Ovary (tissue), 9 donors: ENCODE results near the gene WDR38. TPM values are rescaled to one million over a fixed set of nuclear protein-coding genes. Genes with fewer than 3 reads are reported as not detected.
"Not testable (repeated sequence)": the region's sequence is repeated elsewhere in the genome, so short reads cannot be mapped to it uniquely, and the experiment has no call there.

Experiments
- DNase-seq, 5 donors: peaks; one replicate each; pipeline ENCODE4 v3.0.0-alpha.2; 2019 to 2020
- H3K27ac ChIP-seq, 2 donors: fragments of 200-600 bp; one replicate each; pipeline versions ENCODE4 v1.5.1 to v1.8.0; 2019 to 2022
- H3K27me3 ChIP-seq: fragments of 200-600 bp; one replicate; pipeline ENCODE4 v1.8.0; 2022
- H3K36me3 ChIP-seq: fragments of 200-600 bp; sonication (generic); one replicate; pipeline ENCODE4 v1.5.1; 2019
- H3K4me1 ChIP-seq: one replicate; pipeline ENCODE4 v1.8.1; 2013; ENCODE audit warnings: mild to moderate bottlenecking, moderate library complexity; ENCODE audit not compliant: insufficient read depth
- H3K4me3 ChIP-seq: fragments of 200-600 bp; sonication (generic); one replicate; pipeline ENCODE4 v1.5.1; 2017
- H3K9me3 ChIP-seq, 2 donors: fragments of 200-600 bp in 1 of 2; sonication (generic) in 1 of 2; one replicate each; pipeline versions ENCODE4 v1.5.1 to v1.8.1; 2013 to 2019; ENCODE audit warnings: mild to moderate bottlenecking in 1 of 2, moderate library complexity in 1 of 2
- CTCF ChIP-seq, 3 donors: fragments of 450-650 bp in 2 of 3; fragments of 200-600 bp in 1 of 3; IDR thresholded peaks; one replicate each; pipeline versions ENCODE4 v1.5.1 to v1.8.0; 2016 to 2022; ENCODE audit warnings: antibody characterized with exemption in 3 of 3, mild to moderate bottlenecking in 1 of 3
- EP300 ChIP-seq: sonication (generic); formaldehyde crosslinking; IDR thresholded peaks from one replicate; pipeline ENCODE4 v1.6.1; 2017; ENCODE audit warnings: antibody characterized with exemption
- POLR2A ChIP-seq: fragments of 450-650 bp; IDR thresholded peaks from one replicate; pipeline ENCODE4 v1.6.1; 2017; ENCODE audit warnings: antibody characterized with exemption, mild to moderate bottlenecking, moderate library complexity
- WGBS, 3 donors: extraction: QIAGEN DNeasy Blood & Tissue Kit in 1 of 3; methylation state at CpG; one replicate each; pipeline versions ENCODE4 v1.1.5 to v1.1.7; 2013 to 2017; 5-methylcytosine and 5-hydroxymethylcytosine counted together
- intact Hi-C, 4 donors: fragments of 100-400 bp; cut with DNase I; formaldehyde crosslinking; loops; one replicate each; pipeline versions ENCODE4 v1.11.0 to v1.15.1; 2022 to 2023
- polyA plus RNA-seq, 2 donors: library from polyadenylated mRNA; stranded (reverse); fragments of 200-250 nt in 1 of 2; fragments of 350-450 nt in 1 of 2; fragmentation: Illumina TruSeq in 1 of 2; extraction: RNeasy Lipid Tissue Mini Kit (QIAGEN cat#74804) in 1 of 2; gene quantifications; one replicate each; pipeline ENCODE4 v1.2.3, GENCODE V29; 2013 to 2014
- total RNA-seq, 7 donors: library from RNA; depleted of rRNA in 2 of 7; stranded (reverse); fragments of >200 nt in 2 of 7; fragmentation: NEBNext Ultra II Directional in 3 of 7; extraction: Animal tissue kit (Norgen Biotek cat#: 25700) in 3 of 7; gene quantifications; one replicate each; pipeline versions ENCODE4 v1.1.0 to v1.2.4, GENCODE V29; 2016 to 2023
- donor health status: DM: no; HTN: no; CAD: no; lungs with moderate emphysema.
- donor health status: DM: no; HTN: no; CAD: no.
- donor health status: Bipolar disorder and iron deficiency.
- donor health status: DM: yes; HTN: yes; CAD: no.
- donor health status: DM: no; HTN: no; CAD: no.
- donor health status: DM: yes; HTN: yes; CAD: no.

The WDR38 gene
- total and polyA plus RNA-seq, 9 donors, result 0.94 to 22.5 (median 1.4) TPM; not detected in 5

GRCh38 chr9:124831642-124832364 lies 21.5 kb upstream of the WDR38 start:
- WGBS, 3 donors, result 58 to 68% (median 58%) methylated on average over 9 of the region's 9 CpGs
- DNase-seq, result peak in 4 of 5 donors; percentile 36 to 58 (median 50)
- Histone ChIP-seq H3K4me1 (peaks cover 7% of the 10 kb centered on the region), H3K27me3 (no peaks in the 10 kb centered on the region), H3K4me3 (no peak overlapping the region), H3K9me3 (no peaks in the 10 kb centered on the region), H3K36me3 (no peaks in the 10 kb centered on the region), H3K27ac (no peak overlapping the region)
- TF ChIP-seq CTCF (IDR thresholded peaks at IDR 0.05), result no peak
- TF ChIP-seq EP300, result no peak
- no peak for TF ChIP-seq POLR2A
- intact Hi-C loops, result no loop called here

- intact Hi-C loops, result no loop called here
- Histone ChIP-seq H3K27me3 (no peaks in the 10 kb centered on the region), H3K4me1 (peaks cover 7% of the 10 kb centered on the region), H3K9me3 (no peaks in the 10 kb centered on the region), H3K36me3 (no peaks in the 10 kb centered on the region), H3K27ac (no peak overlapping the region), H3K4me3 (no peak overlapping the region)
- WGBS, 3 donors, result 63 to 67% (median 65%) methylated on average over 7 of the region's 7 CpGs
- TF ChIP-seq CTCF (IDR thresholded peaks at IDR 0.05), result no peak
- no peak for TF ChIP-seq EP300
- TF ChIP-seq POLR2A, result no peak
- DNase-seq, result no peak
These were observed 18.7 kb upstream of the WDR38 start for GRCh38 chr9:124834591-124834990.

GRCh38 chr9:124835026-124835557 lies 18.2 kb upstream of the WDR38 start:
- Histone ChIP-seq H3K4me3 (no peak overlapping the region), H3K36me3 (no peaks in the 10 kb centered on the region), H3K9me3 (no peaks in the 10 kb centered on the region), H3K27me3 (no peaks in the 10 kb centered on the region), H3K4me1 (peaks cover 9% of the 10 kb centered on the region), H3K27ac (no peak overlapping the region)
- DNase-seq, result peak; percentile 72 to 86 (median 73)
- no peak for TF ChIP-seq EP300
- intact Hi-C loops, result loop anchor here in 1 of 4 donors (5.0 kb wide), 1 partner anchor 53 kb away; no protein-coding TSS in a partner anchor
- 23 to 53% (median 34%) methylated on average over 13 of the region's 13 CpGs for WGBS, 3 donors

GRCh38 chr9:124838132-124838531 lies 15.1 kb upstream of the WDR38 start:
- H3K9me3 ChIP-seq, H3K4me1 ChIP-seq, H3K27me3 ChIP-seq, H3K4me3 ChIP-seq, H3K27ac ChIP-seq, H3K36me3 ChIP-seq, DNase-seq: not testable (repeated sequence)
- 62 to 72% (median 68%) methylated on average over 5 of the region's 5 CpGs for WGBS, 3 donors
- intact Hi-C loops, result loop anchor here in 1 of 4 donors (5.0 kb wide), 1 partner anchor 56 kb away; no protein-coding TSS in a partner anchor

GRCh38 chr9:124838567-124839275 lies 14.5 kb upstream of the WDR38 start:
- H3K4me3 ChIP-seq, result peak overlapping the region; percentile 26
- not testable (repeated sequence) for DNase-seq, H3K27ac ChIP-seq, H3K36me3 ChIP-seq, H3K4me1 ChIP-seq, H3K27me3 ChIP-seq, H3K9me3 ChIP-seq
- 46 to 67% (median 52%) methylated on average over 24 to 49 of the region's 52 CpGs for WGBS, 3 donors
- intact Hi-C loops, result loop anchor here in 1 of 4 donors (5.0 kb wide), 1 partner anchor 56 kb away; no protein-coding TSS in a partner anchor
